ENCODE data around the gene GRHL3. TPM values are rescaled to one million over a fixed set of nuclear protein-coding genes. Genes with fewer than 3 reads are reported as not detected.

Gene GRHL3
- total RNA-seq, 1 donor from 2014 or later, result 9.9 TPM

DNA sequence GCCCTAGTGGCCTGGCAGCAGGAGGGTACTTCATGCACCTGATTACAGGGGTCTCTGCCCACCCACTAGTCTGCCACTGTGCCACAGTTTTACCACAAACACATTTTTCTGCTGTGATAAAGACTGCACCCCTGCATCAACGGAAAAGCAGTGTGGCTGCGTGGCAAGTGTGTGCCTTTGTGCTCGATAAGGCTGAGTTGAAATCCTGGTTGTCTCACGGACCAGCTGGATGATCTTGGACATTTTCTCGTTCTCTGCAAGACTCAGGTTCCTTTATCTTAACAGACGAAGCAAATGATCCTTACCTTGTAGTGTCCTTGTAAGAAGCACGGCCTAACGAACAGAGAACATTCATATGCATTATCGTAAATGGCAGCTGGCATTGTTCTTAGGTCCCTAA is 10.2 kb downstream of the GRHL3 start:
- TF ChIP-seq CTCF (conservative IDR thresholded peaks at IDR 0.05; ENCODE audit: low read depth, low read length), result no peak
- DNase-seq (ENCODE audit: low read depth), result no peak
- no peak overlapping the region for H3K4me3 ChIP-seq (ENCODE audit: low read depth, low read length)

DNA sequence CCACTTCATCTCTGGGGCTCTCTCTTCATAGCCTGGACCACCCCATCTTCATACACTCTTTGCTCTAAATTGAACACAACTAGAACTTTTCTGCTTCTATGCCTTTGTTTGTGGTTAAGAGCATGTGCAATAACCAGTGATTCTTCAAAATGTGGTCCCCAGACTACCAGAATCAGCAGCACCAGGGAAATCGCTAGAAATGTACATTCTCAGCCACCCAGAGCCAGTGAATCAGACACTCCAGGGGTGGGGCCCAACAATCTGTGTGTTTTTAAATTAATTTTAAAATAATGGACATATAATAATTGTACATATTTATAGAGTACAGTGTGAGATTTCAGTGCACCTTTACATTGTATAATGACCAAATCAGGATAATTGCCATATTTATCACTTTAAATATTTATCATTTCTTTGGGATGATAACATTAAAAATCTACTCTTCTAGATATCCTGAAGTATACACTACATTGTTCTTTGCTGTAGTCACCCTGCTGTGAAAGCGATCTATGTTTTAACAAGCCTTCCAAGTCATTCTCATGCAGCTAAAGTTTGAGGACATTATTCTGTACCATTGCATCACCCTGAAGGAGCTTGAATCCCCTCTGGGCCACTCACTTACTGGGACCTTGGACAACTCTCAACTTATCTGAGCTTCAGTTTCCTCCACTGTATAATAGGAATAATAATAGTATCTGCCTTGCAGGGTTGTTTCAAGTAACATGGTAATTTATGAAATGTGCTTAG is 10.8 kb downstream of the GRHL3 start:
- no peak overlapping the region for H3K4me3 ChIP-seq (ENCODE audit: low read depth, low read length)
- DNase-seq (ENCODE audit: low read depth), result no peak
- TF ChIP-seq CTCF (conservative IDR thresholded peaks at IDR 0.05; ENCODE audit: low read depth, low read length), result no peak

- DNase-seq (ENCODE audit: low read depth), result no peak
- H3K4me3 ChIP-seq (ENCODE audit: low read depth, low read length), result no peak overlapping the region
- TF ChIP-seq CTCF (conservative IDR thresholded peaks at IDR 0.05; ENCODE audit: low read depth, low read length), result no peak
Observed at GRCh38 chr1:24331961-24332673, 13.0 kb downstream of the GRHL3 start.

- DNase-seq (ENCODE audit: low read depth), result no peak
- H3K4me3 ChIP-seq (ENCODE audit: low read depth, low read length), result no peak overlapping the region
- no peak for TF ChIP-seq CTCF (conservative IDR thresholded peaks at IDR 0.05; ENCODE audit: low read depth, low read length)
Observed at GRCh38 chr1:24336075-24336474, 16.9 kb downstream of the GRHL3 start.

GRCh38 chr1:24337455-24337854 is 18.3 kb downstream of the GRHL3 start:
- DNase-seq (ENCODE audit: low read depth), result no peak
- TF ChIP-seq CTCF (conservative IDR thresholded peaks at IDR 0.05; ENCODE audit: low read depth, low read length), result no peak
- no peak overlapping the region for H3K4me3 ChIP-seq (ENCODE audit: low read depth, low read length)

DNA sequence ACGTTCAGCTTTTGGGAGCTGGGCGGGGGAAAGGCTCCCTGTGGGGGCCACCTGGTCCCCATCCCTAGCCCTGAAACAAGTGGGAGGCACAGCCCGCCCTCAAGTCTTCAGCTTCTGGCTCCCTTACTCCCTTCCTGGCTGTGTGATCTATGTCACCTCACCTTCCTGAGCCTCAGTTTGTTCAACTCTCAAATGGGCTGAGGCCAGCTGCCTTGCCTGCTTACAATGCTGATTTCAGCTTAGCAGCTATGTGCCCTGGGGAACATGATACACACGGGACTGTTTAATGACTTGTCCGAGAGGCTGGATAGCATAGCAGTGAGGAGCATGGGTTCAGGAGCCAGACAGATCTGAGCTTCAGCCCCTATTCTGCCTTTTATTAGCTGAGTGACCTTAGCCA is 19.3 kb downstream of the GRHL3 start:
- TF ChIP-seq CTCF (conservative IDR thresholded peaks at IDR 0.05; ENCODE audit: low read depth, low read length), result no peak
- no peak overlapping the region for H3K4me3 ChIP-seq (ENCODE audit: low read depth, low read length)
- DNase-seq (ENCODE audit: low read depth), result no peak

All from epithelial cell of proximal tubule (primary cell).